CD4-positive, alpha-beta memory T cell (primary cell): ENCODE measurements around the gene NEMF. TPM values are rescaled to one million over a fixed set of nuclear protein-coding genes. Genes with fewer than 3 reads are reported as not detected.
A peak's percentile ranks its signal among the peaks of the same experiment; 100 is the strongest.
"Not testable (repeated sequence)": the region's sequence is repeated elsewhere in the genome, so short reads cannot be mapped to it uniquely, and the experiment has no call there.

Source experiments
- CTCF ChIA-PET: fragments of 350-600 bp; sonication (Branson Sonifier 250); formaldehyde crosslinking; loops from one replicate; lab custom pipeline; 2021; ENCODE audit warnings: inconsistent platforms; ENCODE audit not compliant: partially characterized antibody; lab: Charles Lee
- POLR2A ChIA-PET: fragments of 350-600 bp; sonication (Branson Sonifier 250); formaldehyde crosslinking; loops from one replicate; lab custom pipeline; 2021; ENCODE audit not compliant: partially characterized antibody; lab: Charles Lee
- DNase-seq, 5 donors: peaks; one replicate each; pipeline versions ENCODE4 v3.0.0 to v3.0.0-alpha.2; 2020 to 2022; ENCODE audit warnings: mixed read lengths in 1 of 5
- H3K27ac ChIP-seq: one replicate; pipeline ENCODE4 v1.7.0; 2013; ENCODE audit warnings: low read depth, low read length
- H3K27me3 ChIP-seq: 2 replicates; pipeline ENCODE4 v1.7.0; 2013; ENCODE audit warnings: mild to moderate bottlenecking, low read length, moderate library complexity; ENCODE audit not compliant: insufficient read depth
- H3K36me3 ChIP-seq: 2 replicates; pipeline ENCODE4 v1.7.0; 2013; ENCODE audit warnings: mild to moderate bottlenecking, low read length, moderate library complexity; ENCODE audit not compliant: insufficient read depth
- H3K4me1 ChIP-seq: 2 replicates; pipeline ENCODE4 v1.7.0; 2013; ENCODE audit warnings: mild to moderate bottlenecking, low read length, moderate library complexity; ENCODE audit not compliant: insufficient read depth
- H3K4me3 ChIP-seq, 2 donors: one replicate each; pipeline ENCODE4 v1.7.0; 2013; ENCODE audit warnings: low read length in 2 of 2, mild to moderate bottlenecking in 1 of 2
- H3K9me3 ChIP-seq, 2 donors: one replicate each; pipeline ENCODE4 v1.7.0; 2013; ENCODE audit warnings: low read length in 2 of 2, control low read depth in 1 of 2; ENCODE audit not compliant: control insufficient read depth in 1 of 2
- H3K27ac Mint-ChIP-seq, 7 donors: one replicate each; pipeline ENCODE4 v1.8.0; 2020 to 2021; ENCODE audit warnings: mixed read lengths in 7 of 7, mild to moderate bottlenecking in 6 of 7, inconsistent platforms in 3 of 7, moderate library complexity in 3 of 7
- H3K27me3 Mint-ChIP-seq, 2 donors: one replicate each; pipeline ENCODE4 v1.8.0; 2020 to 2021; ENCODE audit warnings: mixed read lengths in 2 of 2
- H3K36me3 Mint-ChIP-seq, 2 donors: one replicate each; pipeline ENCODE4 v1.8.0; 2020 to 2021; ENCODE audit warnings: mixed read lengths in 2 of 2, inconsistent platforms in 1 of 2, mild to moderate bottlenecking in 1 of 2
- H3K4me1 Mint-ChIP-seq, 4 donors: one replicate each; pipeline ENCODE4 v1.8.0; 2020 to 2021; ENCODE audit warnings: mixed read lengths in 4 of 4, mild to moderate bottlenecking in 1 of 4
- H3K4me3 Mint-ChIP-seq, 8 donors: one replicate each; pipeline ENCODE4 v1.8.0; 2020 to 2021; ENCODE audit warnings: mixed read lengths in 8 of 8, mild to moderate bottlenecking in 7 of 8, moderate library complexity in 6 of 8, inconsistent platforms in 3 of 8
- H3K9me3 Mint-ChIP-seq, 8 donors: one replicate each; pipeline ENCODE4 v1.8.0; 2020 to 2021; ENCODE audit warnings: mixed read lengths in 8 of 8, mild to moderate bottlenecking in 5 of 8, inconsistent platforms in 3 of 8, moderate library complexity in 1 of 8
- intact Hi-C: fragments of 100-400 bp; cut with micrococcal nuclease; formaldehyde crosslinking; loops from one replicate; pipeline ENCODE4 v1.15.1; 2023
- polyA plus RNA-seq, 2 donors: library from polyadenylated mRNA; unstranded; fragments of 300-500 nt; fragmentation: Illumina TruSeq; gene quantifications; one replicate each; pipeline ENCODE4 v1.2.3, GENCODE V29; 2021
- total RNA-seq, 2 experiments: library from RNA; stranded (reverse); gene quantifications; one replicate each; pipeline ENCODE4 v1.2.3, GENCODE V29; 2021

The NEMF gene
- total and polyA plus RNA-seq, 4 experiments from 2014 or later: 20.4 to 112 (median 77.7) TPM

DNA sequence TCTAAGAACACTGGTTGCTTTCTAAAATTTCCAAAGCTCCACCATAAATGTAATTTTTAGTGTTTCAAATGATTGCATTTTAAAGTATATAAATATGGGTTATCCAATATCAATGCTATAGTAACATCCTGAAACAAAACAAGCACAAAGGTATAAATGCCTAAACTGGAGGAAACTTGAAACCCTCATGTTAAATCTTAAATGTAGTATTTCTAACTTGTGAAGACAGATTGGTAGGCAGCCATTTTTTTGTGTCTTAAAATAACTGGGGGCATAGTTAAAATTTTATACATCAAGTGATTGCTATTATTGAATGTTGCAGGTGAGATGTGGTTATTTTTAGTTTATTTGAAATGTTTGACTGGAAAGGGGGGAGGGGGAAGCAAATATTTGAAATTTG is 43.7 kb upstream of the NEMF start:
- intact Hi-C loops: not testable (repeated sequence)
- CTCF ChIA-PET: interaction anchor here (0.9 to 1.2 kb wide), 5 partner anchors 21 to 168 kb away, joined by 3 to 5 read pairs (median 3); no protein-coding TSS in a partner anchor

DNA sequence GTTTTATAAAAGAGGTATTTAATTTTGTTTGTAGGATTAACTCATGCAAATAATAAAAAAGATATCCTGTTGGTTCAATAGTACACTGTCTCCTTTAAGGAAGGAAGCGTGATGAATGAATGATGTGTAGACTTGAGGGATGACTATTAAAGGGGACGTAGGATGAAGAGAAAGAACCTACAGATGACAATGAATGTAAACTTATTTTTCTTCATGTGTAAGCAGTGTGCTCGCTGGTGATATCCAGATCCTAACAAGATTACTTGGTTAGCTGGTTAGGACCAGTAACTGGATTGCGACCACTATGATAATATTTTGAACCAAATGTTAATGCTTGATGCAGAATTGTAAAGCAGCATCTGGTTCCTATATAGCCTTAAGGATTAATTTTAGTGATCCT is 42.9 kb upstream of the NEMF start:
- Mint-ChIP-seq H3K36me3 (peaks cover 40 to 44% of the 10 kb centered on the region in 2 donors), H3K4me3 (peak overlapping the region; percentile 95 to 99 (median 98)), H3K9me3 (peaks cover 0 to 1% (median 0%) of the 10 kb centered on the region in 8 donors), H3K4me1 (peaks cover 22 to 68% (median 38%) of the 10 kb centered on the region in 4 donors), H3K27me3 (no peaks in the 10 kb centered on the region), H3K27ac (peak overlapping the region; percentile 68 to 99 (median 86))
- Histone ChIP-seq H3K4me3 (peak overlapping the region; percentile 75 to 100), H3K27ac (peak overlapping the region; percentile 98), H3K4me1 (peaks cover 55% of the 10 kb centered on the region), H3K36me3 (peaks cover 20% of the 10 kb centered on the region), H3K9me3 (no peaks in the 10 kb centered on the region), H3K27me3 (no peaks in the 10 kb centered on the region)
- ChIA-PET POLR2A (interaction anchor here (0.6 to 1.9 kb wide), 23 partner anchors 13 to 225 kb away, joined by 3 to 30 read pairs (median 4); partner anchors contain the start of genes KLHDC2 and NEMF), CTCF (interaction anchor here (0.6 to 1.2 kb wide), 7 partner anchors 16 to 169 kb away, joined by 3 to 5 read pairs (median 3); no protein-coding TSS in a partner anchor)
- intact Hi-C loops: no loop called here
- DNase-seq: peak in 1 of 5 donors; percentile 28

More for the DNA sequence above, 43.7 kb upstream of the NEMF start:
- H3K27ac Mint-ChIP-seq: peak overlapping the region; percentile 68 to 99 (median 83)
- POLR2A ChIA-PET: interaction anchor here (0.6 to 1.9 kb wide), 21 partner anchors 12 to 224 kb away, joined by 3 to 30 read pairs (median 4); partner anchors contain the start of genes KLHDC2 and NEMF
- peak overlapping the region; percentile 95 to 99 (median 98) for H3K4me3 Mint-ChIP-seq
- peaks cover 40 to 44% of the 10 kb centered on the region in 2 donors for H3K36me3 Mint-ChIP-seq
- not testable (repeated sequence) for H3K9me3 Mint-ChIP-seq, H3K9me3 ChIP-seq, H3K27me3 ChIP-seq, H3K27me3 Mint-ChIP-seq, DNase-seq
- peak overlapping the region; percentile 75 to 100 for H3K4me3 ChIP-seq
- peaks cover 22 to 68% (median 39%) of the 10 kb centered on the region in 4 donors for H3K4me1 Mint-ChIP-seq
- H3K36me3 ChIP-seq: peaks cover 20% of the 10 kb centered on the region
- peak overlapping the region; percentile 98 for H3K27ac ChIP-seq
- peaks cover 52% of the 10 kb centered on the region for H3K4me1 ChIP-seq

DNA sequence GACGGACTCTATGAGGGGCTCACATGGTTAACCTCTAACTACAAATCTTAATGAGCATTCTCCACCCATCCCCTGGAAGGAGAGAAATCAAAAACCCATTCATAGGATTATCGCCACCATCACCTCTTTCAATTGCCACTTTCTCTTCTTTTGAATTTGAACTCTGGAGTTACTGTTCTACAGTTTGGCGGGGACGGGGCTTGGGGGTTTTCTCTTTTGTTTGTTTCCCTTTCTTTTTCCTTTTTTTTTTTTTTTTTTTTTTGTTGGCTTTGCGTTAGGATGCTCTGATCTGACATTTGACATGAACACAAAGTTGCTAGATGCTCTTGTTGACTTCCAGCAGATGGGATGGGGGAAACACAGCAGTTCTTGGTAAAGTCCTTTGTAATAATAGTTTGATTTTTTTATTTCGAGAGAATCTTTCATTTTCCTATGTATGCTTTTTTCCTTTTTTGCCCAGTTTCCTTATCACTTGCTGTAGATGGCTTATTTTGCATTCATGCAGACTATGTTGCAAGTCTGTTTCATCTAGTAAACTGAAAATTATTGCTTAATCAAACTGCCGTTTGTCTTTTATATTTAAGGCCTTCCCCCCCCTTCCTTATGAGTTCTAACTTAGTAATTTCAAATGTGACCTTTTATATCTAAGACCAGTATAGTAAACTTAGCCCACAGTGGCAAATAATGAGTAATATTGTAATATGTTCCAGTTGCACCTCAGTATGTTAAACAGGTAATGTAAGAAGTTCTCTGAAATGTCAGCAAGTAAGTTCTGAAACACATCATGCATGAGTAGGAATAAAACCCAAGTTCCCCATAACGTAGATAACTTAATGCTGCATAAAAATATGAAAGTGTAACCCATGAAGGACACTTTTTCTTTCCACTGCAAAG is 41.9 kb upstream of the NEMF start:
- peaks cover 49% of the 10 kb centered on the region for H3K4me1 ChIP-seq

DNA sequence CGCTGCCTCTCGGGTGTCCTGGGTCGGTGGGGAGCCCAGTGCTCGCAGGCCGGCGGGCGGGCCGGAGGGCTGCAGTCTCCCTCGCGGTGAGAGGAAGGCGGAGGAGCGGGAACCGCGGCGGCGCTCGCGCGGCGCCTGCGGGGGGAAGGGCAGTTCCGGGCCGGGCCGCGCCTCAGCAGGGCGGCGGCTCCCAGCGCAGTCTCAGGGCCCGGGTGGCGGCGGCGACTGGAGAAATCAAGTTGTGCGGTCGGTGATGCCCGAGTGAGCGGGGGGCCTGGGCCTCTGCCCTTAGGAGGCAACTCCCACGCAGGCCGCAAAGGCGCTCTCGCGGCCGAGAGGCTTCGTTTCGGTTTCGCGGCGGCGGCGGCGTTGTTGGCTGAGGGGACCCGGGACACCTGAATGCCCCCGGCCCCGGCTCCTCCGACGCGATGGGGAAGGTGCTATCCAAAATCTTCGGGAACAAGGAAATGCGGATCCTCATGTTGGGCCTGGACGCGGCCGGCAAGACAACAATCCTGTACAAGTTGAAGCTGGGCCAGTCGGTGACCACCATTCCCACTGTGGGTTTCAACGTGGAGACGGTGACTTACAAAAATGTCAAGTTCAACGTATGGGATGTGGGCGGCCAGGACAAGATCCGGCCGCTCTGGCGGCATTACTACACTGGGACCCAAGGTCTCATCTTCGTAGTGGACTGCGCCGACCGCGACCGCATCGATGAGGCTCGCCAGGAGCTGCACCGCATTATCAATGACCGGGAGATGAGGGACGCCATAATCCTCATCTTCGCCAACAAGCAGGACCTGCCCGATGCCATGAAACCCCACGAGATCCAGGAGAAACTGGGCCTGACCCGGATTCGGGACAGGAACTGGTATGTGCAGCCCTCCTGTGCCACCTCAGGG is 41.0 kb upstream of the NEMF start:
- H3K9me3 ChIP-seq: no peaks in the 10 kb centered on the region
- CTCF ChIA-PET: interaction anchor here (0.7 to 2.7 kb wide), 8 partner anchors 14 to 168 kb away, joined by 3 to 49 read pairs (median 5); no protein-coding TSS in a partner anchor
- peak overlapping the region; percentile 75 to 100 for H3K4me3 ChIP-seq
- H3K36me3 Mint-ChIP-seq: peaks cover 40 to 42% of the 10 kb centered on the region in 2 donors
- H3K4me3 Mint-ChIP-seq: peak overlapping the region; percentile 95 to 99 (median 98)
- H3K4me1 Mint-ChIP-seq: peaks cover 20 to 53% (median 30%) of the 10 kb centered on the region in 4 donors
- peaks cover 43% of the 10 kb centered on the region for H3K4me1 ChIP-seq
- peaks cover 0 to 1% (median 0%) of the 10 kb centered on the region in 8 donors for H3K9me3 Mint-ChIP-seq
- intact Hi-C loops: loop anchor here (1.0 to 2.0 kb wide), 3 partner anchors 15 to 169 kb away; no protein-coding TSS in a partner anchor
- no peaks in the 10 kb centered on the region for H3K27me3 ChIP-seq
- peak overlapping the region; percentile 93 to 100 (median 99) for H3K27ac Mint-ChIP-seq
- H3K36me3 ChIP-seq: peaks cover 20% of the 10 kb centered on the region
- peak overlapping the region; percentile 98 for H3K27ac ChIP-seq
- no peaks in the 10 kb centered on the region for H3K27me3 Mint-ChIP-seq
- POLR2A ChIA-PET: interaction anchor here (0.6 to 4.3 kb wide), 39 partner anchors 9 to 338 kb away, joined by 3 to 136 read pairs (median 7); partner anchors contain the start of genes MGAT2, NEMF, RPS29 and SOS2
- peak; percentile 79 to 83 (median 81) for DNase-seq

More for the DNA sequence above, 41.9 kb upstream of the NEMF start:
- peaks cover 22 to 61% (median 33%) of the 10 kb centered on the region in 4 donors for H3K4me1 Mint-ChIP-seq
- H3K9me3 ChIP-seq, H3K27me3 ChIP-seq, intact Hi-C loops, H3K27me3 Mint-ChIP-seq, H3K9me3 Mint-ChIP-seq: not testable (repeated sequence)
- ChIA-PET POLR2A (interaction anchor here (0.9 to 4.3 kb wide), 24 partner anchors 12 to 194 kb away, joined by 3 to 136 read pairs (median 18); partner anchors contain the start of gene NEMF), CTCF (interaction anchor here (0.6 to 2.7 kb wide), 4 partner anchors 15 to 77 kb away, joined by 3 to 49 read pairs (median 3); no protein-coding TSS in a partner anchor)
- peak in 3 of 5 donors; percentile 11 to 48 (median 13) for DNase-seq
- Histone ChIP-seq H3K27ac (peak overlapping the region; percentile 98), H3K36me3 (peaks cover 20% of the 10 kb centered on the region), H3K4me3 (peak overlapping the region; percentile 75 to 100)
- H3K4me3 Mint-ChIP-seq: peak overlapping the region; percentile 95 to 99 (median 98)
- peak overlapping the region; percentile 93 to 100 (median 99) for H3K27ac Mint-ChIP-seq
- peaks cover 40 to 42% of the 10 kb centered on the region in 2 donors for H3K36me3 Mint-ChIP-seq

DNA sequence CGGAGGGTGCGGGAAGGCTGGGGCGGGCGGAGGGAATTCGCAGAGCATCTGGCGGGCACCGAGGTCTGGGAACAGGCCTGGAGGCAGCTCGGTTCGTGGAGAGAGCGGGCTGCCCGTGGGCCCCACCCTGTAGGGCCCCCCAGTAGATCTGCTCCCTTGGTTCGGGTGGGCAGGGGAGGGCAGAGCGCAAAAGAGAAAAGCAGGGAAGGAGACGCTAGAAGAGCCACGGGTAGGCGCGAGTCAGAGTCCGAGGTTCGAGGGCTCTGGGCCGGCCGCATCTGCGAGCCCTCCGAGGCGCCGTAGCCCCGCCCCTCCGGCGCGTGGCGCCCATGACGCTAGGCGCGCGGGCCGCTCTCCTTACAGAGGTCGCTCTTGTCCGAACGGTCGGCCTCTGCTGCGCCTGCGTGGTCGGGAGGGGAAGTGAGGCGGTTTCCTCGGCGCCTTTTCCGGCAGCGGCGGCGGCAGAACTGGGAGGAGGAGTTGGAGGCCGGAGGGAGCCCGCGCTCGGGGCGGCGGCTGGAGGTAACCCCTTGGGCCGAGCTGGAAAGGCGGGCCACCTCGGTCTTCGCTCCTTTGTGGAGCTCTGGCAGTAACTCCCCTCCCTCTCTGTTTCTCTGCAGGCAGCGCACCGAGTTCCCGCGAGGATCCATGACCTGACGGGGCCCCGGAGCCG is 40.2 kb upstream of the NEMF start, which contains the start of gene ARF6:
TSS of gene ARF6 (plus strand) at position 447 of the 673 bp plus-strand sequence. CDS start 655 bp downstream, outside the sequence.
- peak within 1 kb of the TSS; percentile 93 to 100 (median 99) for H3K27ac Mint-ChIP-seq
- peaks cover 13 to 45% (median 22%) of the 10 kb centered on the region in 4 donors for H3K4me1 Mint-ChIP-seq
- Histone ChIP-seq H3K27me3 (no peaks in the 10 kb centered on the region), H3K4me1 (peaks cover 35% of the 10 kb centered on the region), H3K9me3 (no peaks in the 10 kb centered on the region), H3K4me3 (peak within 1 kb of the TSS; percentile 75 to 100), H3K36me3 (peaks cover 20% of the 10 kb centered on the region), H3K27ac (peak within 1 kb of the TSS; percentile 98)
- peaks cover 40 to 41% of the 10 kb centered on the region in 2 donors for H3K36me3 Mint-ChIP-seq
- H3K27me3 Mint-ChIP-seq: no peaks in the 10 kb centered on the region
- peaks cover 0 to 1% (median 0%) of the 10 kb centered on the region in 8 donors for H3K9me3 Mint-ChIP-seq
- ChIA-PET POLR2A (interaction anchor here (0.6 to 4.3 kb wide), 46 partner anchors 8 to 339 kb away, joined by 3 to 136 read pairs (median 6); partner anchors contain the start of genes MGAT2, NEMF, RPS29 and SOS2), CTCF (interaction anchor here (0.7 to 2.7 kb wide), 16 partner anchors 11 to 211 kb away, joined by 3 to 49 read pairs (median 6); no protein-coding TSS in a partner anchor)
- peak within 1 kb of the TSS; percentile 95 to 99 (median 98) for H3K4me3 Mint-ChIP-seq
- intact Hi-C loops: loop anchor here (1.0 to 2.0 kb wide), 10 partner anchors 14 to 213 kb away; no protein-coding TSS in a partner anchor
- peak; percentile 92 to 94 (median 92) for DNase-seq
